Retinal pigment epithelial cell (primary cell): ENCODE measurements around the gene CSF2RB.

Source experiments
- DNase-seq: peaks from one replicate; pipeline ENCODE4 v3.0.0-alpha.2; 2010; ENCODE audit warnings: low read depth
- H3K4me3 ChIP-seq: 2 replicates; pipeline ENCODE4 v1.5.1; 2011; ENCODE audit warnings: mild to moderate bottlenecking, low read length, control low read depth, moderate library complexity
- CTCF ChIP-seq: conservative IDR thresholded peaks from 2 replicates; pipeline ENCODE4 v1.5.1; 2011; ENCODE audit warnings: low read depth, low read length, control low read depth, inconsistent platforms

The CSF2RB gene

GRCh38 chr22:36870250-36870649, 43.2 kb upstream of the CSF2RB start:
- no peak overlapping the region for H3K4me3 ChIP-seq
- no peak for DNase-seq
- no peak for TF ChIP-seq CTCF

GRCh38 chr22:36871669-36872081, 41.8 kb upstream of the CSF2RB start:
- no peak for DNase-seq
- no peak for TF ChIP-seq CTCF
- no peak overlapping the region for H3K4me3 ChIP-seq

GRCh38 chr22:36872084-36872483, 41.3 kb upstream of the CSF2RB start:
- no peak for TF ChIP-seq CTCF
- no peak for DNase-seq
- H3K4me3 ChIP-seq: no peak overlapping the region

GRCh38 chr22:36872866-36873498, 40.4 kb upstream of the CSF2RB start:
- no peak for DNase-seq
- no peak overlapping the region for H3K4me3 ChIP-seq
- no peak for TF ChIP-seq CTCF

- H3K4me3 ChIP-seq: no peak overlapping the region
- DNase-seq: no peak
- TF ChIP-seq CTCF: peak; percentile 59
Observed at GRCh38 chr22:36873614-36874308, 39.7 kb upstream of the CSF2RB start.

DNA sequence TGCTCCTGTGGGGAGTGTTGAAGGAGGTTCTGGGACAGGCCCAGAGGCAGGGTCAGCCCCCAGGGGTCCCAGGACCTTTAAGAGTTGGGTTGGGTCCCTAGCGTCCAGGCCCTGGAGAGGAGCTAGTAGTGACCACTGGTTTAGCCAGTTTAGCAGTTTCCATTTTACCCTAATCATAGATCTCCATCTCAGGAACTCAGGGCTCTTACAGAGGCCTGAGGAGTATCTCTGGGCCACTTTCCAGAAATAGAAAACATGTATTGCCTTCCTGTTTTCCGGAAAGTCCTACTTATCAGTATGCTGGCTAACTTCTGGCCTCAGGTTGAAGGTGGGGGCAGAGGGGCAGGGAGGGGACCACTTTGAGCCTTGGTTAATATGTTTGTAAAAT, 39.1 kb upstream of the CSF2RB start:
- DNase-seq: no peak
- H3K4me3 ChIP-seq: no peak overlapping the region
- TF ChIP-seq CTCF: no peak

- TF ChIP-seq CTCF: no peak
- no peak for DNase-seq
- no peak overlapping the region for H3K4me3 ChIP-seq
Observed at GRCh38 chr22:36874736-36875135, 38.7 kb upstream of the CSF2RB start.
